Memory B cell (primary cell): ENCODE data around the gene PLCB4.

ENCODE experiments used
- ATAC-seq: fragments of 150-1000 bp; cut with Tn5 transposase; 2 replicates; pipeline ENCODE4 v1.10.0; 2021; ENCODE audit warnings: low read depth, mild to moderate bottlenecking, moderate library complexity
- DNase-seq, 2 donors: peaks; one replicate each; pipeline ENCODE4 v3.0.0; 2022; ENCODE audit warnings: low spot score in 2 of 2
- H3K27ac Mint-ChIP-seq: one replicate; pipeline ENCODE4 v1.8.0; 2022; ENCODE audit warnings: mild to moderate bottlenecking, moderate library complexity, mixed read lengths
- H3K27me3 Mint-ChIP-seq: one replicate; pipeline ENCODE4 v1.8.0; 2022; ENCODE audit warnings: mixed read lengths
- H3K36me3 Mint-ChIP-seq: one replicate; pipeline ENCODE4 v1.8.0; 2022; ENCODE audit warnings: mild to moderate bottlenecking, mixed read lengths
- H3K4me1 Mint-ChIP-seq: one replicate; pipeline ENCODE4 v1.8.0; 2022; ENCODE audit warnings: mixed read lengths
- H3K4me3 Mint-ChIP-seq: one replicate; pipeline ENCODE4 v1.8.0; 2022; ENCODE audit warnings: mild to moderate bottlenecking, moderate library complexity, mixed read lengths
- H3K9me3 Mint-ChIP-seq: one replicate; pipeline ENCODE4 v1.8.0; 2022; ENCODE audit warnings: mixed read lengths

The PLCB4 gene

DNA sequence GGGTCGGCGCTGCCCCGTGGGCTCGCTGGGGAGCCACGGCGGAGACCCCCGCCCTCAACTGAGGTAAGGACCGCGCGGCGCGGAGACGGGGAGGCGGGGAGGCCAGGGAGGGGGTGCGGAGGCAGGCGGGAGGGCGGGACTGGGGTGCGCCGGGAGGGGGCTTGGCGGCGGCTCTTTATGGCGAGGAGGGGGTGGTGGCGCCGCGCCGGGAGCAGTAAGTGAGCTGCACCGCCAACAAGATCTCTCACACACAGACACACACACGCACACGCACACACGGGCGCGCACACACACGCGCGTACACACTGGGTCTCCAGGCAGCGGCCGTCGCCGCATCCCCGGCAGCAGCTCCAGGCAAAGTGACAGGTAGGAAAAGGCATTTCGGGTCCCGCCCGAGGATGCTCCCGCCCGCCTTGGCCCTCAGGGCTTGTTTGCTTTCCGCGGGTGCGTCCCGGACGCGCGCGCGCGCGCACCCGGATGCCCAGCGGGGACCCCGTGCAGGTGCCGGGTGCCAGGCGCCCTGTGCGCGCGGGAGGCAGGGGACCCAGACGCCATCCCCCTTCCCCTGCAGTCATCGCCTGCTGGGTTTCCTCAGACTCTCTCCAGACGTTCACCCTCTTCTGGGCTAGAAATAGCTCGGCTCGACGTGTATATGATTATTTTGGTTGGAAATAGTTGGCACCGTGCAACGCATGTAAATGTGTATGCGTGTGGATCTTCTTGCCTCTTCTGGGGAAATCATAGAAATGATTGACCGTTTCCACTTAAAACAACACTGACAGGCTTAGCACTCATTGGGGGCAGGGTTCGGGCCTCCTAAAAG, at the start of gene PLCB4:
Gene PLCB4, plus strand, starts transcription at position 247 of the 823 bp plus-strand sequence. CDS start 238,728 bp downstream, outside the sequence.
- H3K27ac Mint-ChIP-seq, result no peak within 1 kb of the TSS
- DNase-seq (no peak), ATAC-seq (no peak)
- peaks cover 5% of the 10 kb centered on the region for H3K27me3 Mint-ChIP-seq
- peaks cover 2% of the 10 kb centered on the region for H3K36me3 Mint-ChIP-seq
- H3K4me3 Mint-ChIP-seq, result no peak within 1 kb of the TSS
- peaks cover 2% of the 10 kb centered on the region for H3K4me1 Mint-ChIP-seq
- H3K9me3 Mint-ChIP-seq, result peaks cover 5% of the 10 kb centered on the region

DNA sequence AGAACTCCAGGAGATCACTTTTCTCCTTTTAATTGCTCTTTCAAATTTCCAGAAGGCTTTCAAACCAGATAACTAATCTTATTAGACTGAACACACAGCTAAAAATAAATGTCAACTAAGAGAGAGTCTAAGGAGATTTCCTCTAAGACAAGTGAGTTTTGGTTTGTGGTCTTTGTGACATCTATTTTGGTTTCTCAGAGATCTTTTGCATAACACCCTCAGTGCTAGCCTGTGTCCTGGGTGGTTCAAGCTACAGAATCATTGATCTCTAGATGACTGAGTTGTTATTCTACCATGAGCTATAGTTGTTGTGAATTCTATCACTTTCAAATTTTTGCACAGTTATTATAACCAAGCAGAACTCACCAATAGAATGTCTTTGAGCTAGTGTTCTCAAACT, 49.1 kb upstream of the PLCB4 start:
- Mint-ChIP-seq H3K36me3 (no peaks in the 10 kb centered on the region), H3K27me3 (no peaks in the 10 kb centered on the region), H3K4me3 (no peak overlapping the region), H3K4me1 (no peaks in the 10 kb centered on the region), H3K9me3 (peaks cover 5% of the 10 kb centered on the region), H3K27ac (no peak overlapping the region)
- ATAC-seq, result no peak
- DNase-seq, result no peak

DNA sequence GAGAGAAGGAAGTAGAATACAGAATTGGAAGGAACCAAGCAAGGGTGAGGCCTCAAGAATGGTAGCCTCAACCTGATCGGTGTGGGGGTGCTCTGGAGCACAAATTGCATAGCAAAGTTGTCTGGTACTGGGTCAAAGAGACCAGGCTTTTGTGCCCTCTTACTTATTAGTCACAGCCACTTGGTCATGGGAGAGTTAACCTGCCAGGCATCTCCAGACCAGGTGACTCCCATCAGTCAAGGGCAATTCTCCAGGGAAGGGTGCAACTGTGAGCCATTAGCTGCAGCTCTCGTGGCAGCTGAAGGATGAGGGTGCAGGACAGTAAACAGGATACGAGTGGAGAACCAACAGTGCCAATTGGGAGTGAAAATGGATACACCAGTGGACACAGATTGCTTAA, 47.7 kb upstream of the PLCB4 start:
- Mint-ChIP-seq H3K9me3 (peaks cover 3% of the 10 kb centered on the region), H3K4me1 (no peaks in the 10 kb centered on the region), H3K27me3 (no peaks in the 10 kb centered on the region), H3K4me3 (no peak overlapping the region), H3K27ac (no peak overlapping the region), H3K36me3 (no peaks in the 10 kb centered on the region)
- DNase-seq (no peak), ATAC-seq (no peak)

DNA sequence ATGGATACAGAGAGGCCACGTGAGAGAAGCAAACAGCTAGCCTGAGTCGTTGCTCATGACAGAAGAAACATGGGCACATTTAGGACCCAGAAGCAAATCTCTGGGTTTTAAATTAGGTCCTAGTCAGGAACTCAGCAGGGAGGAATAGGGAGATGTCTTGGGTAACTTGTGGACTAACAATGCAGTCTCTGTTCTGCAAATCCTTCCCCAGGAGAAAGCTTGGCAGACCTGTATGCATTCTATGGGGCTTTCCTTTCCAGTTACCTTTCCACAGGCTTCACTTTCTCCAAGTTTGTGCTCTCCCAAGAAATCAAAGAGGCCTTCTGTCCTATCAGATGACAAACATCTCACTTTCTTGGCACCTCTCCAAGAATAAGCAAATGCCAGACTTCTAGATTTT, 47.2 kb upstream of the PLCB4 start:
- Mint-ChIP-seq H3K9me3 (peaks cover 3% of the 10 kb centered on the region), H3K4me1 (no peaks in the 10 kb centered on the region), H3K4me3 (no peak overlapping the region), H3K36me3 (no peaks in the 10 kb centered on the region), H3K27me3 (no peaks in the 10 kb centered on the region), H3K27ac (no peak overlapping the region)
- DNase-seq, result no peak
- no peak for ATAC-seq

DNA sequence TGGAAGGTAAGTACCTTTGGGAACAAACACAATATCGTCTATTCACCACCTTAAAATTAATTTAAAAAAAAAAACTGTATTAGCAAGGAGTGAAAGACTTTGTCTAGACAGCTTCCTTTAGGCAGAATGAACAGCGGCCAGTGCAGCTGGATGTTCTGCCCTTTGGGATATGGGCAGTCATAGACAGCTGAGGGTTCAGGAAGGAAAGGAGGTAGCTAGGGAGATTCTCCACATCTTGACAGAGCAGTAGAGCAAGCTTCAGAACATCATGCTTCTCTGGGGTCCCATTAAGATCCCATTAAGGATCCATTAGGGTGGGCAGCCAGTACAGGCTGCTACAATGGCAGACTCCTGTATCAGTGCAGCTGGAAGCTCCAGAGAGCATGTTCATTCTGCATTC, 46.5 kb upstream of the PLCB4 start:
- no peak for DNase-seq
- no peak for ATAC-seq
- Mint-ChIP-seq H3K9me3 (peaks cover 3% of the 10 kb centered on the region), H3K27me3 (no peaks in the 10 kb centered on the region), H3K36me3 (no peaks in the 10 kb centered on the region), H3K4me1 (no peaks in the 10 kb centered on the region), H3K27ac (no peak overlapping the region), H3K4me3 (no peak overlapping the region)

DNA sequence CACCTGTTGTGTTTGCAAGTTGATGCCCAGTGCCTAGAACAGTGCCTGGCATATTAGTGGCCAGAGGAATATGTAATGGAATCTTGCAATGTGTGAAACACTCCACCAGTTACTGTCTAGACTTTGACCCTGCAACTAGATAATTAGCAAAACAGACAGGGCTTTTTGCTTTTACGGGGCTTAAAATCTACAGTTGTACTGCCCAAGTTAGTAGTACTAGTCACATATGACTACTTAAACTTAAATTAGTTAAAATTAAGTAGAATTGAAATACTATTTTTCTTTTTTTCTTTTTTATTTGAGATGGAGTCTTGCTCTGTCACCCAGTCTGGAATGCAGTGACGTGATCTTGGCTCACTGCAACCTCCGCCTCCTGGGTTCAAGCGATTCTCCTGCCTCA, 44.3 kb upstream of the PLCB4 start:
- no peak for ATAC-seq
- H3K4me1 Mint-ChIP-seq, result no peaks in the 10 kb centered on the region

DNA sequence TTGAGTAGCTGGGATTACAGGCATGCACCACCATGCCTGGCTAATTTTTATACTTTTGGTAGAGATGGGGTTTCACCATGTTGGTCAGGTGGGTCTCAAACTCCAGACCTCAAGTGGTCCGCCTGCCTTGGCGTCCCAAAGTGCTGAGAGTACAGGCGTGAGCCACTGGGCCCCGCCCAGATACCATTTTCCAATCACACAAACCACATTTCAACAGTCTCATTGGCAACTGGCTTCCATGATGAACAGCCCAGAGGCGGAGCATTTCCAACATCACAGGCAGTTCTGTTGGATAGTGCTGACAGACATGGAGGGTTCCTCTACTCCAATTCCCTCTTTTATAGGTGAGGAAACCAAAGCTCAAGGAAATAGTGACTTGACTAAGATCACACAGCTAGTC, 43.9 kb upstream of the PLCB4 start:
- Mint-ChIP-seq H3K27me3 (no peaks in the 10 kb centered on the region), H3K36me3 (no peaks in the 10 kb centered on the region)
- no peak for ATAC-seq

More for the DNA sequence above, 44.3 kb upstream of the PLCB4 start:
- Mint-ChIP-seq H3K4me3 (no peak overlapping the region), H3K27ac (no peak overlapping the region), H3K36me3 (no peaks in the 10 kb centered on the region), H3K27me3 (no peaks in the 10 kb centered on the region), H3K9me3 (peaks cover 3% of the 10 kb centered on the region)
- no peak for DNase-seq

DNA sequence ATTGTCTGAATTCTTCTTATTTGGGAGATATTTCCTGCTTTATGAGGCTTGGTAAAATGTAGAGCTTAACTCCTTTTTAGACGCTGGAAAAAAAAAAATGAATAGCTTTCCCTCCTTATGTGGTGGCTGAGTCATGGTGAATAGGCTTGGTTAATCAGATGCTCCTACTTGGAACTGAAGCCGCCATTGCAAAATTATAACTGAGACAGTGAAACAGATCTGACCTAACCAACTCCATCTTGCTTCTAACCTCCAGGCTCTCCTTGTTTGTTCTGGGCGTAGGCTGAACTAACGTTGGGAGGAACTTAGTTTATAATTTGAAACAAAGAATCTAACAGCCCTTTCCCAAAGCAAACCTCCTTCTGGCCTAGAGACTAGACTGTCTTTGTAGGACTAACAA, 43.2 kb upstream of the PLCB4 start:
- no peak overlapping the region for H3K4me3 Mint-ChIP-seq
- no peaks in the 10 kb centered on the region for H3K4me1 Mint-ChIP-seq
- no peaks in the 10 kb centered on the region for H3K27me3 Mint-ChIP-seq
- DNase-seq (no peak), ATAC-seq (no peak)
- H3K36me3 Mint-ChIP-seq, result no peaks in the 10 kb centered on the region
- H3K9me3 Mint-ChIP-seq, result peaks cover 3% of the 10 kb centered on the region
- no peak overlapping the region for H3K27ac Mint-ChIP-seq

More for the DNA sequence above, 43.9 kb upstream of the PLCB4 start:
- no peak for DNase-seq
- no peak overlapping the region for H3K4me3 Mint-ChIP-seq
- H3K4me1 Mint-ChIP-seq, result no peaks in the 10 kb centered on the region
- no peak overlapping the region for H3K27ac Mint-ChIP-seq
- H3K9me3 Mint-ChIP-seq, result peaks cover 3% of the 10 kb centered on the region

DNA sequence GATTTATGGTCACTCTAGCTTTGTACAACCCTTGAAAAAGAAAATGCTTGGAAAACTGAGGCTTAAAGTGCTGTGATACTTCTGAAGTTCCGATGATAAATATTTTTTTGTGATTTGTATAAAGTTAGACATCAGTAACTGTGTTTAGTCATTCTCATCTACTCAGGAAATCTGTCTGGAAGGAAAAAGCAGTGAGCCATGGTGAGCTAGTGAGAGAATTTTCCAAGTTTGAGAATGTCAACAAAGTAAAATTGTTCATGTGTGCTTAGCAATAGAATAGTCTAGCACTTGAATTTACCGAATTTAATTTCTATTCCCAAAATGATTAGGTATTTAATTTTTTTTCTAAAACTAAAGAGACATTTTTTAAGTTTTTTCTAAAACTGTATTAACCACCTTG, 41.3 kb upstream of the PLCB4 start:
- H3K36me3 Mint-ChIP-seq, result no peaks in the 10 kb centered on the region
- no peak for ATAC-seq

DNA sequence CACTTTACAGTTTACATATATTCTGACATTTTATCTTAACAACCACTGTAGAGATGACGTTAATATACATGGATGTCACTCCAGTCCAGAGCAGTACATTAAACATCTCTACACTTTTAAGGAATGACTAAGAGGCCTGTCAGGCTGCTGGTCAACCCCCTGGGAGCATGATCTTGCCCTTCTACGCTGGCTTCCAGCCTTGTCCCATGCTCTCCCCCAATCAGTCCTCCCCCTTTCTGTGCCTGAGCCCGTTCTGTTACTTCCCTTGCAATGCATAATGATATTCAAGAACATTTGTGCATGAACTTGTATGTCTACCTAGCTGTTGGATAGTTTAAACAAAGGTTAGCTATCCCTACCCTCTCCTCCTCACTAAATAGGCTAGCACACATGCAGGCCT, 40.5 kb upstream of the PLCB4 start:
- no peaks in the 10 kb centered on the region for H3K27me3 Mint-ChIP-seq
- no peak overlapping the region for H3K4me3 Mint-ChIP-seq
- H3K36me3 Mint-ChIP-seq, result no peaks in the 10 kb centered on the region
- ATAC-seq (no peak), DNase-seq (no peak)
- no peaks in the 10 kb centered on the region for H3K4me1 Mint-ChIP-seq
- H3K27ac Mint-ChIP-seq, result no peak overlapping the region
- peaks cover 5% of the 10 kb centered on the region for H3K9me3 Mint-ChIP-seq

More for the DNA sequence above, 41.3 kb upstream of the PLCB4 start:
- H3K27ac Mint-ChIP-seq, result no peak overlapping the region
- peaks cover 3% of the 10 kb centered on the region for H3K9me3 Mint-ChIP-seq
- H3K4me3 Mint-ChIP-seq, result no peak overlapping the region
- H3K27me3 Mint-ChIP-seq, result no peaks in the 10 kb centered on the region
- no peaks in the 10 kb centered on the region for H3K4me1 Mint-ChIP-seq
- DNase-seq, result no peak

DNA sequence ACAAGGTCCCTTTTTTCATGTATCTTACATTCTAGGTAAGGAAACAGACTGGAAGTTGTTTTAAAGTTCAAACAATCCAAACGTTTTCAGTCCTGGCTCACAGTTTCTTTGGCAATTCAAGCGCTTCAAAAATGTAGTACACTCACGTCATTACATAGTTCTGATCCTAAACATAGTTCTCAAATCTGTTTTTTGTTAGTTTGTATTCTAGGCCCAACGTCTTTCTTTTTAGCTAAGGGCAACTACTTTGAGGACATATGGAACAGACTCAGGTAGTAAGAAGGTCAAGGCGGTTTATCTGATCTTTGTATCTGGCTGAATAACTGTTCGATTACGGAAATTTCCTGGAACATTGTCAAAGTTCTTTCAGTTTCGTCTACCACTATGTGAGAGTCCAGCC, 36.9 kb upstream of the PLCB4 start:
- Mint-ChIP-seq H3K27ac (no peak overlapping the region), H3K36me3 (no peaks in the 10 kb centered on the region), H3K4me1 (no peaks in the 10 kb centered on the region), H3K27me3 (no peaks in the 10 kb centered on the region), H3K4me3 (no peak overlapping the region), H3K9me3 (peaks cover 2% of the 10 kb centered on the region)
- no peak for DNase-seq
- ATAC-seq, result no peak

DNA sequence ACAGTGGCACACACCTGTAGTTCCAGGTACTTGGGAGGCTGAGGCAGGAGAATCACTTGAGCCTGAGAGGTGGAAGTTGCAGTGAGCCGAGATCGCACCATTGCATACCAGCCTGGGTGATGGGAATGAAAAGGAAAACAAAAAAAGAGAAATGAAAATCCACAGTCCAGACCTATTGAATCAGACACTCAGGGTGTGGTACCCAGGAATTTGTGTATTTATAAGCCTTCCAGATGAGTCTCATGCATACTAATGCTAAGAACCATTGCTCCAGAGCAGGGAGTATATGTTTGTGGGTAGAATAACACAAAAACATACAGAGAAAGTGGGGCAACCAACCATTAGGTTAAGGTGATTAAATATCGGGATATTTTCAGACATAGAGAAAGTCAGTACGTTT, 36.1 kb upstream of the PLCB4 start:
- Mint-ChIP-seq H3K36me3 (no peaks in the 10 kb centered on the region), H3K27me3 (no peaks in the 10 kb centered on the region), H3K27ac (no peak overlapping the region), H3K4me1 (no peaks in the 10 kb centered on the region), H3K4me3 (no peak overlapping the region), H3K9me3 (peaks cover 2% of the 10 kb centered on the region)
- DNase-seq (no peak), ATAC-seq (no peak)

DNA sequence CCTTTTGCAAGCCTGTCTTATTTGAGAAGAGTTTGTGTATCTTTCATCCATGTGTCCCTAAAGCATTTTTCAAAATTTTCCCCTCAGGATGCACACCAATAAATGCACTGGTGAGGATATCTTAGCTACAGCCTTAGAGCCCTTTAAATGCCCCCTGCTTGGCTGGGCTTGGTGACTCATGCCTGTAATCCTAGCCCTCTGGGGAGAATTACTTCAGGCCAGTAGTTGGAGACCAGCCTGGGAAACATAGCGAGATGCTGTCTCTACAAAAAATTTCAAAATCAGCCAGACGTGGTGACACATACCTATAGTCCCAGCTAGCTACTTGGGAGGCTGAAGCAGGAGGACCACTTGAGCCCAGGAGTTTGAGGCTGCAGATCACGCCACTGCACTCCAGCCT, 33.8 kb upstream of the PLCB4 start:
- Mint-ChIP-seq H3K9me3 (peaks cover 2% of the 10 kb centered on the region), H3K27ac (no peak overlapping the region), H3K36me3 (no peaks in the 10 kb centered on the region), H3K4me1 (no peaks in the 10 kb centered on the region), H3K4me3 (no peak overlapping the region), H3K27me3 (no peaks in the 10 kb centered on the region)
- no peak for DNase-seq
- ATAC-seq, result no peak

DNA sequence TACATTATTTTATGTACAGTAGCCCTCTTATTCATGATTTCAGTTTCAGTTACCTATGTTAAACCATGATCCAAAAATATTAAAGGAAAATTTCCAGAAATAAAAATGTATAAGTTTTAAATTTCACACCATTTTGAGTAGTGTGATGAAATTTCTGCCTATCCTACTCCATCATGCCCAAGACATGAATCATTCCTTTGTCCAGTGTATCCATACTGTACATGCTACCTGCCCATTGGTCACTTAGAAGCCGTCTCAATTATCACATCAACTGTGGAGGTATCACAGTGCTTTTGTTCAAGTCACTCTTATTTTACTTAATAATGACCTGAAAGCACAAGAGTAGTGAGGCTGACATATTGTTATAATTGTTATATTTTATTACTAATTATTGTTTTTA, 32.3 kb upstream of the PLCB4 start:
- no peaks in the 10 kb centered on the region for H3K36me3 Mint-ChIP-seq
- no peaks in the 10 kb centered on the region for H3K4me1 Mint-ChIP-seq
- DNase-seq (no peak), ATAC-seq (no peak)
- no peaks in the 10 kb centered on the region for H3K27me3 Mint-ChIP-seq
- H3K4me3 Mint-ChIP-seq, result no peak overlapping the region
- no peak overlapping the region for H3K27ac Mint-ChIP-seq
- peaks cover 2% of the 10 kb centered on the region for H3K9me3 Mint-ChIP-seq
